Measurements from ENCODE around the gene AKNAD1.

DNA sequence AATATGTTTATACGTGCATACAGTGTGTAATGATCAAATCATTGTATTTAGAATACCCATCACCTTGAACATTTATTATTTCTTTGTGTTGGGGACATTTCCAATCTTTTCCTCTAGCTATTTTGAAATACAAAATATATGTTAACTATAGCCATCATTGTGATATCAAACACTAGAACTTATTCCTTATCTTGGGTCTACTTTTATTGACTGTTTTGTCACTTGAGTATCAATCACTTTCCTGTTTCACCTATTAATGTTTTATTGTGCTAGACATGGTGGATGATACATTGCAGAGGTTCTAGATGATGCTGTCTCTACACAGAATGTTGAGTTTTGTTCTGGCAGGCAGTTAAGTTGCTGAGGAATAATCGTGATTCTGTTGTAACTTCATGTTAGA lies 64.5 kb downstream of the AKNAD1 start:
- TF ChIP-seq CTCF (IDR thresholded peaks at IDR 0.05), result no peak
- TF ChIP-seq RCOR1 (IDR thresholded peaks at IDR 0.05; ENCODE audit: low read length), result no peak
- no peak for TF ChIP-seq EZH2phosphoT487 (IDR thresholded peaks at IDR 0.05; ENCODE audit: borderline replicate concordance, low read depth)
- TF ChIP-seq MEF2A (IDR thresholded peaks at IDR 0.05; ENCODE audit: borderline replicate concordance, low read depth), result no peak
- no peak for TF ChIP-seq FOXM1 (IDR thresholded peaks at IDR 0.05; ENCODE audit: low read depth)
- no peak for TF ChIP-seq GABPA (IDR thresholded peaks at IDR 0.05; ENCODE audit: low read depth)
- no peak for TF ChIP-seq REST (IDR thresholded peaks at IDR 0.05; ENCODE audit: low read depth, low read length)
